GM18507 (cell line): ENCODE data around the gene MFN2.
"Not testable (repeated sequence)": the region's sequence is repeated elsewhere in the genome, so short reads cannot be mapped to it uniquely, and the experiment has no call there.

Experiments
- DNase-seq: peaks from one replicate; pipeline ENCODE4 v3.0.0; 2011; ENCODE audit warnings: low read depth; ENCODE audit not compliant: insufficient read length; ENCODE audit errors: extremely low spot score
- FAIRE-seq: peaks from 2 replicates; lab custom pipeline; 2011; peaks lifted over from hg19 to GRCh38; lab: Jason Lieb, UNC

The MFN2 gene

GRCh38 chr1:12014141-12014991 lies 34.1 kb downstream of the MFN2 start:
- FAIRE-seq (no peak), DNase-seq (no peak)

GRCh38 chr1:12015001-12015491 lies 34.8 kb downstream of the MFN2 start:
- DNase-seq = no peak
- FAIRE-seq = no peak

- FAIRE-seq = no peak
- DNase-seq = no peak
Observed at GRCh38 chr1:12015499-12015898, 35.3 kb downstream of the MFN2 start.

GRCh38 chr1:12016182-12016581 lies 35.9 kb downstream of the MFN2 start:
- no peak for DNase-seq
- FAIRE-seq = no peak

- DNase-seq = no peak
Observed at GRCh38 chr1:12019858-12020509, 39.7 kb downstream of the MFN2 start.

GRCh38 chr1:12021616-12022015 lies 41.4 kb downstream of the MFN2 start:
- FAIRE-seq = no peak
- DNase-seq = no peak

More at GRCh38 chr1:12019858-12020509, 39.7 kb downstream of the MFN2 start:
- FAIRE-seq = peak; percentile 64

- DNase-seq (no peak), FAIRE-seq (no peak)
Observed at GRCh38 chr1:12022036-12022435, 41.8 kb downstream of the MFN2 start.

GRCh38 chr1:12026586-12026985 lies 46.3 kb downstream of the MFN2 start:
- FAIRE-seq (no peak), DNase-seq (no peak)

GRCh38 chr1:12028248-12028647 lies 48.0 kb downstream of the MFN2 start:
- FAIRE-seq = no peak
- no peak for DNase-seq

GRCh38 chr1:12028957-12029511 lies 48.8 kb downstream of the MFN2 start:
- FAIRE-seq (no peak), DNase-seq (no peak)

GRCh38 chr1:12029720-12030339 lies 49.6 kb downstream of the MFN2 start:
- FAIRE-seq (no peak), DNase-seq (no peak)

GRCh38 chr1:12031039-12031980 lies 51.1 kb downstream of the MFN2 start:
- no peak for DNase-seq

GRCh38 chr1:12032161-12032621 lies 51.9 kb downstream of the MFN2 start:
- DNase-seq (no peak), FAIRE-seq (no peak)

More at GRCh38 chr1:12031039-12031980, 51.1 kb downstream of the MFN2 start:
- peak; percentile 81 for FAIRE-seq

- not testable (repeated sequence) for FAIRE-seq, DNase-seq
Observed at GRCh38 chr1:12033441-12033840, 53.2 kb downstream of the MFN2 start.

- no peak for FAIRE-seq
- no peak for DNase-seq
Observed at GRCh38 chr1:12034381-12034801, 54.1 kb downstream of the MFN2 start.

- FAIRE-seq = no peak
Observed at GRCh38 chr1:12035312-12035711, 55.1 kb downstream of the MFN2 start.

GRCh38 chr1:12037486-12038355 lies 57.5 kb downstream of the MFN2 start:
- no peak for DNase-seq
- no peak for FAIRE-seq

More at GRCh38 chr1:12035312-12035711, 55.1 kb downstream of the MFN2 start:
- no peak for DNase-seq
